HepG2 (cell line): ENCODE results near the gene KCND3. TPM values are rescaled to one million over a fixed set of nuclear protein-coding genes. Genes with fewer than 3 reads are reported as not detected.
A peak's percentile ranks its signal among the peaks of the same experiment; 100 is the strongest.

ENCODE experiments used
- ATF4 ChIP-seq, 2 experiments: fragments of 450-650 bp in 1 of 2; sonication (generic) in 1 of 2; formaldehyde crosslinking; IDR thresholded peaks; 2 replicates each; pipeline versions ENCODE4 v1.5.0 to v1.8.0; 2020 to 2022; ENCODE audit warnings: mild to moderate bottlenecking in 1 of 2, missing genetic modification reagents in 1 of 2
- DZIP1 ChIP-seq: sonication (generic); formaldehyde crosslinking; IDR thresholded peaks from 2 replicates; pipeline ENCODE4 v1.5.0; 2020; ENCODE audit warnings: mild to moderate bottlenecking, missing genetic modification reagents
- HNRNPK ChIP-seq: fragments of 200-400 bp; formaldehyde crosslinking; IDR thresholded peaks from 2 replicates; pipeline ENCODE4 v1.6.1; 2018; ENCODE audit warnings: low read length, low read depth, moderate library complexity, mild to moderate bottlenecking; ENCODE audit not compliant: poor library complexity, severe bottlenecking
- MIER2 ChIP-seq: IDR thresholded peaks from 2 replicates; pipeline ENCODE4 v1.6.1; 2016; ENCODE audit warnings: missing biosample characterization, missing genetic modification reagents
- MYC ChIP-seq: sonication (generic); formaldehyde crosslinking; IDR thresholded peaks from 2 replicates; pipeline ENCODE4 v1.9.0; 2021; ENCODE audit warnings: missing genetic modification reagents, borderline replicate concordance
- NFKB2 ChIP-seq: sonication (generic); formaldehyde crosslinking; IDR thresholded peaks from 2 replicates; pipeline ENCODE4 v1.4.0; 2020; ENCODE audit warnings: missing genetic modification reagents, borderline replicate concordance
- POLR2A ChIP-seq, 2 experiments: IDR thresholded peaks; 2 replicates each; pipeline ENCODE4 v1.6.1; 2011; ENCODE audit warnings: low read depth in 2 of 2, low read length in 2 of 2, mild to moderate bottlenecking in 1 of 2, moderate library complexity in 1 of 2; ENCODE audit not compliant: insufficient read depth in 1 of 2
- ZFP41 ChIP-seq: sonication (generic); formaldehyde crosslinking; IDR thresholded peaks from 2 replicates; pipeline ENCODE4 v1.4.0; 2020; ENCODE audit warnings: mild to moderate bottlenecking, missing genetic modification reagents, borderline replicate concordance
- ZNF281 ChIP-seq: sonication (generic); formaldehyde crosslinking; IDR thresholded peaks from 2 replicates; pipeline ENCODE4 v1.4.0; 2020; ENCODE audit warnings: missing genetic modification reagents, borderline replicate concordance
- ZNF746 ChIP-seq: sonication (generic); formaldehyde crosslinking; IDR thresholded peaks from 2 replicates; pipeline ENCODE4 v1.8.0; 2022; ENCODE audit warnings: mild to moderate bottlenecking, missing genetic modification reagents
- ZNF75D ChIP-seq: sonication (generic); formaldehyde crosslinking; IDR thresholded peaks from 2 replicates; pipeline ENCODE4 v1.8.1; 2023; ENCODE audit warnings: missing genetic modification reagents, mild to moderate bottlenecking, borderline replicate concordance
- ZNF780A ChIP-seq: sonication (generic); formaldehyde crosslinking; IDR thresholded peaks from 2 replicates; pipeline ENCODE4 v1.8.0; 2022; ENCODE audit warnings: mild to moderate bottlenecking, missing genetic modification reagents, moderate library complexity
- ZNF790 ChIP-seq: sonication (generic); formaldehyde crosslinking; IDR thresholded peaks from 2 replicates; pipeline ENCODE4 v1.8.0; 2022; ENCODE audit warnings: missing genetic modification reagents, mild to moderate bottlenecking, borderline replicate concordance
- ZNF879 ChIP-seq: sonication (generic); formaldehyde crosslinking; IDR thresholded peaks from 2 replicates; pipeline ENCODE4 v1.8.1; 2023; ENCODE audit warnings: missing genetic modification reagents
- polyA plus RNA-seq, 8 experiments: library from polyadenylated mRNA; depleted of rRNA in 3 of 8; stranded (reverse) in 7 of 8; unstranded in 1 of 8; fragments of >200 nt; fragmentation: Illumina TruSeq in 4 of 8; extraction: Trizol in 4 of 8; gene quantifications; 2 replicates each; pipeline versions ENCODE4 v1.2.1 to v1.2.3, GENCODE V29; 2011 to 2016; ENCODE audit warnings: low read depth in 4 of 8, missing spikeins in 1 of 8, mixed read lengths in 1 of 8; ENCODE audit not compliant: insufficient read depth in 1 of 8
- total RNA-seq, 5 experiments: library from RNA; depleted of rRNA; stranded (reverse); fragments of >200 nt; fragmentation: Illumina TruSeq; extraction: Trizol; gene quantifications; 2 replicates each; pipeline ENCODE4 v1.2.3, GENCODE V29; 2016; ENCODE audit warnings: low read depth in 1 of 5
- TF ChIP-seq, protein P1 (sequence below): IDR thresholded peaks from 2 replicates; pipeline ENCODE4 v1.6.1; 2016; ENCODE audit warnings: missing compliant biosample characterization, missing genetic modification reagents, borderline replicate concordance
- TF ChIP-seq, protein P2 (sequence below): IDR thresholded peaks from 2 replicates; pipeline ENCODE4 v1.6.1; 2016; ENCODE audit warnings: low read depth, control low read depth
- TF ChIP-seq, protein P3 (sequence below): sonication (generic); formaldehyde crosslinking; IDR thresholded peaks from 2 replicates; pipeline ENCODE4 v1.8.0; 2022; ENCODE audit warnings: missing genetic modification reagents, mild to moderate bottlenecking, inconsistent platforms, borderline replicate concordance

KCND3 gene
- total and polyA plus RNA-seq, 2 of the 13 experiments (the other 11 are each of a cell fraction or from before 2014, with no cell fraction given) = 0.04 TPM; not detected in 1

- peak; percentile 95 for TF ChIP-seq NFKB2
- peak; percentile 28; the same call in 1 of the 2 replicates for TF ChIP-seq ZNF75D (CRISPR knock-in tag)
- peak in 1 of 2 experiments; percentile 75; a peak in 1 of 4 replicates for TF ChIP-seq ATF4 (CRISPR knock-in tag; IDR thresholded peaks at IDR 0.05)
- TF ChIP-seq MYC (CRISPR knock-in tag) = peak; percentile 83
- TF ChIP-seq, protein P1, sequence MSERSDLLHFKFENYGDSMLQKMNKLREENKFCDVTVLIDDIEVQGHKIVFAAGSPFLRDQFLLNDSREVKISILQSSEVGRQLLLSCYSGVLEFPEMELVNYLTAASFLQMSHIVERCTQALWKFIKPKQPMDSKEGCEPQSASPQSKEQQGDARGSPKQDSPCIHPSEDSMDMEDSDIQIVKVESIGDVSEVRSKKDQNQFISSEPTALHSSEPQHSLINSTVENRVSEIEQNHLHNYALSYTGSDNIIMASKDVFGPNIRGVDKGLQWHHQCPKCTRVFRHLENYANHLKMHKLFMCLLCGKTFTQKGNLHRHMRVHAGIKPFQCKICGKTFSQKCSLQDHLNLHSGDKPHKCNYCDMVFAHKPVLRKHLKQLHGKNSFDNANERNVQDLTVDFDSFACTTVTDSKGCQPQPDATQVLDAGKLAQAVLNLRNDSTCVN = 0 out of 2 replicates have a peak, but pooled peaks have one; percentile 3
- TF ChIP-seq, protein P2, sequence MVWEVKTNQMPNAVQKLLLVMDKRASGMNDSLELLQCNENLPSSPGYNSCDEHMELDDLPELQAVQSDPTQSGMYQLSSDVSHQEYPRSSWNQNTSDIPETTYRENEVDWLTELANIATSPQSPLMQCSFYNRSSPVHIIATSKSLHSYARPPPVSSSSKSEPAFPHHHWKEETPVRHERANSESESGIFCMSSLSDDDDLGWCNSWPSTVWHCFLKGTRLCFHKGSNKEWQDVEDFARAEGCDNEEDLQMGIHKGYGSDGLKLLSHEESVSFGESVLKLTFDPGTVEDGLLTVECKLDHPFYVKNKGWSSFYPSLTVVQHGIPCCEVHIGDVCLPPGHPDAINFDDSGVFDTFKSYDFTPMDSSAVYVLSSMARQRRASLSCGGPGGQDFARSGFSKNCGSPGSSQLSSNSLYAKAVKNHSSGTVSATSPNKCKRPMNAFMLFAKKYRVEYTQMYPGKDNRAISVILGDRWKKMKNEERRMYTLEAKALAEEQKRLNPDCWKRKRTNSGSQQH = 0 out of 2 replicates have a peak, but pooled peaks have one; percentile 49
- no peak for TF ChIP-seq DZIP1
- peak; percentile 51 for TF ChIP-seq HNRNPK
- peak; percentile 46; the same call in 1 of the 2 replicates for TF ChIP-seq ZNF281 (CRISPR knock-in tag)
- peak; percentile 61 to 75; a peak in 3 of 4 replicates for TF ChIP-seq POLR2A (IDR thresholded peaks at IDR 0.05; ENCODE audit: insufficient read depth in 1 of 2, low read depth in 2 of 2, low read length in 2 of 2)
- peak; percentile 80; the same call in 1 of the 2 replicates for TF ChIP-seq ZNF879 (CRISPR knock-in tag)
- TF ChIP-seq MIER2 = no peak
- TF ChIP-seq ZNF790 (CRISPR knock-in tag) = peak; percentile 69; the same call in 1 of the 2 replicates
- 0 out of 2 replicates have a peak, but pooled peaks have one; percentile 26 for TF ChIP-seq ZNF780A (CRISPR knock-in tag)
- TF ChIP-seq, protein P3, sequence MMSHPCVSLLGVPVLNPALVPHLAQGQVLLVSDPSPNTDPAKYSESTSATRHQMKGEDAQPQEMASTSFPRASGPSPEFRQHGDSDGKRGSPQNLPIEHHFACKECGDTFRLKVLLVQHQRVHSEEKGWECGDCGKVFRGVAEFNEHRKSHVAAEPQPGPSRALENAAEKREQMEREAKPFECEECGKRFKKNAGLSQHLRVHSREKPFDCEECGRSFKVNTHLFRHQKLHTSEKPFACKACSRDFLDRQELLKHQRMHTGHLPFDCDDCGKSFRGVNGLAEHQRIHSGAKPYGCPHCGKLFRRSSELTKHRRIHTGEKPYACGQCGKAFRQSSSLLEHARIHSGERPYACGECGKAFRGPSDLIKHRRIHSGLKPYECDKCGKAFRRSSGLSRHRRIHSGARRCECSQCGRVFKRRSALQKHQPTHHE (CRISPR knock-in tag) = peak; percentile 90; the same call in 1 of the 2 replicates
- peak; percentile 91; the same call in 1 of the 2 replicates for TF ChIP-seq ZFP41 (CRISPR knock-in tag)
- peak; percentile 41 for TF ChIP-seq ZNF746 (CRISPR knock-in tag)
Observed at GRCh38 chr1:111739194-111739924, 250.1 kb downstream of the KCND3 start, which contains the start of gene INKA2 (continued).
